Prostate gland (tissue), 2 donors: ENCODE measurements around the gene RBM38. TPM values are rescaled to one million over a fixed set of nuclear protein-coding genes. Genes with fewer than 3 reads are reported as not detected.
A peak's percentile ranks its signal among the peaks of the same experiment; 100 is the strongest.

Experiments
- DNase-seq: peaks from one replicate; pipeline ENCODE4 v3.0.0-alpha.2; 2019; ENCODE audit warnings: low spot score
- H3K27ac ChIP-seq, 2 donors: fragments of 200-600 bp; sonication (generic); 2 replicates each; pipeline ENCODE4 v1.5.1; 2017 to 2019
- H3K27me3 ChIP-seq: fragments of 200-600 bp; sonication (generic); replicated peaks from 2 replicates; pipeline ENCODE4 v1.5.1; 2019; ENCODE audit not compliant: insufficient read depth
- H3K36me3 ChIP-seq, 2 donors: fragments of 200-600 bp; sonication (generic); 1 replicate in 1 of 2; 2 replicates in 1 of 2; pipeline versions ENCODE4 v1.5.1 to v1.8.1; 2017 to 2019
- H3K4me1 ChIP-seq: fragments of 200-600 bp; sonication (generic); replicated peaks from 2 replicates; pipeline ENCODE4 v1.5.1; 2019
- H3K4me3 ChIP-seq, 2 donors: fragments of 200-600 bp; sonication (generic); 2 replicates each; pipeline ENCODE4 v1.5.1; 2017 to 2019
- H3K9me3 ChIP-seq: fragments of 200-600 bp; sonication (generic); 2 replicates; pipeline ENCODE4 v1.5.1; 2017
- CTCF ChIP-seq, 4 experiments: fragments of 200-600 bp in 2 of 4; fragments of 450-650 bp in 2 of 4; sonication (generic) in 2 of 4; IDR thresholded peaks; 1 replicate in 3 of 4; 2 replicates in 1 of 4; pipeline ENCODE4 v1.5.1; 2016 to 2019; ENCODE audit warnings: antibody characterized with exemption in 4 of 4, mild to moderate bottlenecking in 2 of 4, moderate library complexity in 2 of 4
- POLR2A ChIP-seq: fragments of 450-650 bp; IDR thresholded peaks from one replicate; pipeline ENCODE4 v1.6.1; 2016; ENCODE audit warnings: antibody characterized with exemption, mild to moderate bottlenecking
- POLR2AphosphoS5 ChIP-seq: sonication (generic); formaldehyde crosslinking; IDR thresholded peaks from one replicate; pipeline ENCODE4 v1.6.1; 2017; ENCODE audit warnings: antibody characterized with exemption
- WGBS: methylation state at CpG from one replicate; pipeline ENCODE4 v1.1.5; 2018; 5-methylcytosine and 5-hydroxymethylcytosine counted together
- intact Hi-C: fragments of 100-400 bp; cut with DNase I; formaldehyde crosslinking; loops from one replicate; pipeline ENCODE4 v1.14.2; 2022
- total RNA-seq, 2 donors: library from RNA; depleted of rRNA; stranded (reverse); fragments of >200 nt; gene quantifications; one replicate each; pipeline ENCODE4 v1.1.0, GENCODE V29; 2016

RBM38 gene
- total RNA-seq, 2 donors from 2014 or later = 29.9 to 104 TPM

GRCh38 chr20:57378646-57379262, 12.4 kb upstream of the RBM38 start:
- DNase-seq = no peak
- H3K9me3 ChIP-seq = no peaks in the 10 kb centered on the region
- 88% methylated on average over 4 of the region's 4 CpGs for WGBS
- peaks cover 0 to 7% of the 10 kb centered on the region in 2 donors for H3K36me3 ChIP-seq
- intact Hi-C loops = no loop called here
- no peak overlapping the region for H3K27ac ChIP-seq
- no peaks in the 10 kb centered on the region for H3K27me3 ChIP-seq
- no peaks in the 10 kb centered on the region for H3K4me1 ChIP-seq
- TF ChIP-seq CTCF (IDR thresholded peaks at IDR 0.05) = no peak
- TF ChIP-seq POLR2A = no peak
- TF ChIP-seq POLR2AphosphoS5 = no peak
- no peak overlapping the region for H3K4me3 ChIP-seq

GRCh38 chr20:57379263-57379647, 11.9 kb upstream of the RBM38 start:
- peaks cover 0 to 5% of the 10 kb centered on the region in 2 donors for H3K36me3 ChIP-seq

GRCh38 chr20:57380081-57380750, 11.0 kb upstream of the RBM38 start:
- TF ChIP-seq POLR2AphosphoS5 = no peak
- TF ChIP-seq CTCF (IDR thresholded peaks at IDR 0.05) = no peak
- no peak for TF ChIP-seq POLR2A
- Histone ChIP-seq H3K4me1 (no peaks in the 10 kb centered on the region), H3K27me3 (no peaks in the 10 kb centered on the region), H3K36me3 (no peaks in the 10 kb centered on the region), H3K4me3 (no peak overlapping the region), H3K9me3 (no peaks in the 10 kb centered on the region), H3K27ac (no peak overlapping the region)
- no peak for DNase-seq
- intact Hi-C loops = loop anchor here (5.0 kb wide), 1 partner anchor 212 kb away; no protein-coding TSS in a partner anchor
- WGBS = 86% methylated on average over 10 of the region's 10 CpGs

More at GRCh38 chr20:57379263-57379647, 11.9 kb upstream of the RBM38 start:
- TF ChIP-seq POLR2AphosphoS5 (no peak), CTCF (IDR thresholded peaks at IDR 0.05) (no peak), POLR2A (no peak)
- intact Hi-C loops = no loop called here
- WGBS = 73% methylated on average over 5 of the region's 5 CpGs
- Histone ChIP-seq H3K9me3 (no peaks in the 10 kb centered on the region), H3K27ac (no peak overlapping the region), H3K4me1 (no peaks in the 10 kb centered on the region), H3K4me3 (no peak overlapping the region), H3K27me3 (no peaks in the 10 kb centered on the region)
- no peak for DNase-seq

GRCh38 chr20:57381596-57382503, 9.3 kb upstream of the RBM38 start:
- H3K27me3 ChIP-seq = no peaks in the 10 kb centered on the region
- no peak for TF ChIP-seq POLR2A
- TF ChIP-seq POLR2AphosphoS5 = peak; percentile 71
- peak; percentile 68 to 92 (median 90) for TF ChIP-seq CTCF (IDR thresholded peaks at IDR 0.05)
- WGBS = 47% methylated on average over 20 of the region's 20 CpGs
- DNase-seq = peak; percentile 79
- no peak overlapping the region for H3K4me3 ChIP-seq
- H3K36me3 ChIP-seq = no peaks in the 10 kb centered on the region
- H3K9me3 ChIP-seq = no peaks in the 10 kb centered on the region
- no peaks in the 10 kb centered on the region for H3K4me1 ChIP-seq
- intact Hi-C loops = loop anchor here (2.0 to 5.0 kb wide), 2 partner anchors 113 to 210 kb away; no protein-coding TSS in a partner anchor
- H3K27ac ChIP-seq = no peak overlapping the region
